ENCODE measurements around the gene JMJD4. TPM values are rescaled to one million over a fixed set of nuclear protein-coding genes. Genes with fewer than 3 reads are reported as not detected.

The JMJD4 gene
- total and polyA plus RNA-seq, 11 donors: 7.8 to 14.1 (median 11.5) TPM

- intact Hi-C loops (cut with DNase I): loop anchor here in 1 of 10 donors (10.0 kb wide), 1 partner anchor 328 kb away; no protein-coding TSS in a partner anchor
- H3K9me3 ChIP-seq: no peaks in the 10 kb centered on the region
- DNase-seq: peak in 1 of 5 donors; percentile 36
- peak overlapping the region in 6 of 12 donors; percentile 61 to 92 (median 87) for H3K27ac ChIP-seq
- WGBS, 4 donors: 82 to 85% (median 83%) methylated on average over 6 of the region's 6 CpGs
- no peak for TF ChIP-seq CTCF (IDR thresholded peaks at IDR 0.05)
- TF ChIP-seq POLR2A (IDR thresholded peaks at IDR 0.05): no peak
- ATAC-seq: no peak
- H3K4me3 ChIP-seq: no peak overlapping the region
- H3K36me3 ChIP-seq: peaks cover 0 to 34% (median 16%) of the 10 kb centered on the region in 9 donors
- peaks cover 0 to 76% (median 28%) of the 10 kb centered on the region in 12 donors for H3K4me1 ChIP-seq
- H3K27me3 ChIP-seq: no peaks in the 10 kb centered on the region
Measured at GRCh38 chr1:227746676-227747075, 11.6 kb upstream of the JMJD4 start.

GRCh38 chr1:227745568-227746265 is 10.6 kb upstream of the JMJD4 start:
- WGBS, 4 donors: 79 to 93% (median 90%) methylated on average over 8 to 12 of the region's 12 CpGs
- H3K4me1 ChIP-seq: peaks cover 0 to 78% (median 27%) of the 10 kb centered on the region in 12 donors
- H3K27me3 ChIP-seq: no peaks in the 10 kb centered on the region
- peak overlapping the region in 5 of 12 donors; percentile 17 to 91 (median 79) for H3K27ac ChIP-seq
- H3K9me3 ChIP-seq: no peaks in the 10 kb centered on the region
- ATAC-seq (no peak), DNase-seq (peak in 1 of 5 donors; percentile 50)
- H3K4me3 ChIP-seq: no peak overlapping the region
- peaks cover 0 to 27% (median 11%) of the 10 kb centered on the region in 9 donors for H3K36me3 ChIP-seq
- TF ChIP-seq CTCF (IDR thresholded peaks at IDR 0.05): no peak
- no peak for TF ChIP-seq POLR2A (IDR thresholded peaks at IDR 0.05)
- intact Hi-C loops (cut with DNase I): loop anchor here in 1 of 10 donors (10.0 kb wide), 1 partner anchor 329 kb away; no protein-coding TSS in a partner anchor

GRCh38 chr1:227744668-227745067 is 9.6 kb upstream of the JMJD4 start:
- Histone ChIP-seq H3K36me3 (peaks cover 0 to 23% (median 11%) of the 10 kb centered on the region in 9 donors), H3K27me3 (no peaks in the 10 kb centered on the region), H3K27ac (peak overlapping the region in 6 of 12 donors; percentile 9 to 91 (median 65)), H3K9me3 (no peaks in the 10 kb centered on the region), H3K4me1 (peaks cover 0 to 75% (median 22%) of the 10 kb centered on the region in 12 donors), H3K4me3 (no peak overlapping the region)
- intact Hi-C loops (cut with DNase I): loop anchor here in 1 of 10 donors (10.0 kb wide), 1 partner anchor 330 kb away; no protein-coding TSS in a partner anchor
- ATAC-seq (no peak), DNase-seq (peak in 1 of 5 donors; percentile 42)
- WGBS, 4 donors: 78 to 89% (median 83%) methylated on average over 8 of the region's 8 CpGs
- no peak for TF ChIP-seq POLR2A (IDR thresholded peaks at IDR 0.05)
- no peak for TF ChIP-seq CTCF (IDR thresholded peaks at IDR 0.05)

Data from heart left ventricle (tissue), 16 donors.